Measurements from ENCODE around the gene SRRT. TPM values are rescaled to one million over a fixed set of nuclear protein-coding genes. Genes with fewer than 3 reads are reported as not detected.
"Not testable (repeated sequence)": the region's sequence is repeated elsewhere in the genome, so short reads cannot be mapped to it uniquely, and the experiment has no call there.

Gene SRRT
- total RNA-seq, 2 donors from 2014 or later = 105 to 182 TPM

GRCh38 chr7:100854146-100854895 is 20.6 kb upstream of the SRRT start:
- no peaks in the 10 kb centered on the region for H3K4me1 ChIP-seq (replicated peaks)
- DNase-seq (ENCODE audit: low spot score) = no peak
- H3K4me3 ChIP-seq = no peak overlapping the region
- intact Hi-C loops (cut with DNase I) = loop anchor here (5.0 kb wide), 1 partner anchor 132 kb away; the partner anchor contains the start of gene EPO
- H3K27me3 ChIP-seq (replicated peaks; ENCODE audit: insufficient read depth) = no peaks in the 10 kb centered on the region
- H3K27ac ChIP-seq = no peak overlapping the region
- no peaks in the 10 kb centered on the region for H3K9me3 ChIP-seq
- 86% methylated on average over 14 of the region's 14 CpGs for WGBS
- no peaks in the 10 kb centered on the region for H3K36me3 ChIP-seq
- no peak for TF ChIP-seq CTCF (IDR thresholded peaks at IDR 0.05)
- no peak for TF ChIP-seq POLR2A (IDR thresholded peaks at IDR 0.05)
- no peak for TF ChIP-seq POLR2AphosphoS5 (IDR thresholded peaks at IDR 0.05)

- intact Hi-C loops (cut with DNase I) = loop anchor here (5.0 kb wide), 1 partner anchor 133 kb away; the partner anchor contains the start of gene EPO
- WGBS = 93% methylated on average over 9 of the region's 9 CpGs
- not testable (repeated sequence) for H3K36me3 ChIP-seq
Measured at GRCh38 chr7:100854899-100855298, 20.0 kb upstream of the SRRT start.

GRCh38 chr7:100855515-100855914 is 19.4 kb upstream of the SRRT start:
- H3K36me3 ChIP-seq = no peaks in the 10 kb centered on the region

More at GRCh38 chr7:100854899-100855298, 20.0 kb upstream of the SRRT start:
- H3K4me1 ChIP-seq (replicated peaks); H3K27me3 ChIP-seq (replicated peaks; ENCODE audit: insufficient read depth); DNase-seq (ENCODE audit: low spot score); H3K4me3 ChIP-seq; H3K9me3 ChIP-seq; H3K27ac ChIP-seq: not testable (repeated sequence)

GRCh38 chr7:100856871-100857282 is 18.0 kb upstream of the SRRT start:
- H3K4me1 ChIP-seq (replicated peaks) = no peaks in the 10 kb centered on the region
- 82% methylated on average over 16 of the region's 16 CpGs for WGBS

More at GRCh38 chr7:100855515-100855914, 19.4 kb upstream of the SRRT start:
- intact Hi-C loops (cut with DNase I) = no loop called here
- Histone ChIP-seq H3K27me3 (replicated peaks; ENCODE audit: insufficient read depth) (no peaks in the 10 kb centered on the region), H3K9me3 (no peaks in the 10 kb centered on the region), H3K27ac (no peak overlapping the region), H3K4me3 (no peak overlapping the region), H3K4me1 (replicated peaks) (no peaks in the 10 kb centered on the region)
- TF ChIP-seq POLR2A (IDR thresholded peaks at IDR 0.05) (no peak), POLR2AphosphoS5 (IDR thresholded peaks at IDR 0.05) (no peak), CTCF (IDR thresholded peaks at IDR 0.05) (no peak)
- no peak for DNase-seq (ENCODE audit: low spot score)
- WGBS = 87% methylated on average over 10 of the region's 10 CpGs

GRCh38 chr7:100859856-100860255 is 15.0 kb upstream of the SRRT start:
- Histone ChIP-seq H3K27me3 (replicated peaks; ENCODE audit: insufficient read depth) (no peaks in the 10 kb centered on the region), H3K9me3 (no peaks in the 10 kb centered on the region), H3K4me1 (replicated peaks) (no peaks in the 10 kb centered on the region), H3K27ac (no peak overlapping the region), H3K36me3 (no peaks in the 10 kb centered on the region), H3K4me3 (no peak overlapping the region)
- no peak for DNase-seq (ENCODE audit: low spot score)
- intact Hi-C loops (cut with DNase I) = no loop called here
- 85% methylated on average over 15 of the region's 15 CpGs for WGBS
- TF ChIP-seq POLR2A (IDR thresholded peaks at IDR 0.05) (no peak), POLR2AphosphoS5 (IDR thresholded peaks at IDR 0.05) (no peak), CTCF (IDR thresholded peaks at IDR 0.05) (no peak)

More at GRCh38 chr7:100856871-100857282, 18.0 kb upstream of the SRRT start:
- no peak for DNase-seq (ENCODE audit: low spot score)
- Histone ChIP-seq H3K4me3 (no peak overlapping the region), H3K36me3 (no peaks in the 10 kb centered on the region), H3K27ac (no peak overlapping the region), H3K27me3 (replicated peaks; ENCODE audit: insufficient read depth) (no peaks in the 10 kb centered on the region), H3K9me3 (no peaks in the 10 kb centered on the region)
- intact Hi-C loops (cut with DNase I) = no loop called here
- no peak for TF ChIP-seq CTCF (IDR thresholded peaks at IDR 0.05)
- no peak for TF ChIP-seq POLR2A (IDR thresholded peaks at IDR 0.05)
- no peak for TF ChIP-seq POLR2AphosphoS5 (IDR thresholded peaks at IDR 0.05)

All from prostate gland (tissue), 2 donors.